Esophagus squamous epithelium (tissue), 4 donors: ENCODE measurements around the gene CHST11.

Experiments
- CTCF ChIP-seq, 6 experiments: fragments of 450-650 bp in 4 of 6; fragments of 200-600 bp in 2 of 6; sonication (generic) in 2 of 6; IDR thresholded peaks; one replicate each; pipeline ENCODE4 v1.5.1; 2016 to 2019; ENCODE audit warnings: antibody characterized with exemption in 6 of 6, mild to moderate bottlenecking in 4 of 6, moderate library complexity in 4 of 6
- POLR2A ChIP-seq, 4 donors: fragments of 450-650 bp; IDR thresholded peaks; one replicate each; pipeline ENCODE4 v1.6.1; 2017; ENCODE audit warnings: antibody characterized with exemption in 4 of 4, mild to moderate bottlenecking in 4 of 4, moderate library complexity in 3 of 4

- TF ChIP-seq CTCF (IDR thresholded peaks at IDR 0.05) (no peak), POLR2A (IDR thresholded peaks at IDR 0.05) (no peak)
Observed at GRCh38 chr12:104510145-104510872, 53.6 kb downstream of the CHST11 start.
